Measurements from ENCODE around the gene PRKX. TPM values are rescaled to one million over a fixed set of nuclear protein-coding genes. Genes with fewer than 3 reads are reported as not detected.
"Not testable (repeated sequence)": the region's sequence is repeated elsewhere in the genome, so short reads cannot be mapped to it uniquely, and the experiment has no call there.

PRKX gene
- polyA plus RNA-seq (2012; ENCODE audit: missing spikeins) = 26.4 TPM

DNA sequence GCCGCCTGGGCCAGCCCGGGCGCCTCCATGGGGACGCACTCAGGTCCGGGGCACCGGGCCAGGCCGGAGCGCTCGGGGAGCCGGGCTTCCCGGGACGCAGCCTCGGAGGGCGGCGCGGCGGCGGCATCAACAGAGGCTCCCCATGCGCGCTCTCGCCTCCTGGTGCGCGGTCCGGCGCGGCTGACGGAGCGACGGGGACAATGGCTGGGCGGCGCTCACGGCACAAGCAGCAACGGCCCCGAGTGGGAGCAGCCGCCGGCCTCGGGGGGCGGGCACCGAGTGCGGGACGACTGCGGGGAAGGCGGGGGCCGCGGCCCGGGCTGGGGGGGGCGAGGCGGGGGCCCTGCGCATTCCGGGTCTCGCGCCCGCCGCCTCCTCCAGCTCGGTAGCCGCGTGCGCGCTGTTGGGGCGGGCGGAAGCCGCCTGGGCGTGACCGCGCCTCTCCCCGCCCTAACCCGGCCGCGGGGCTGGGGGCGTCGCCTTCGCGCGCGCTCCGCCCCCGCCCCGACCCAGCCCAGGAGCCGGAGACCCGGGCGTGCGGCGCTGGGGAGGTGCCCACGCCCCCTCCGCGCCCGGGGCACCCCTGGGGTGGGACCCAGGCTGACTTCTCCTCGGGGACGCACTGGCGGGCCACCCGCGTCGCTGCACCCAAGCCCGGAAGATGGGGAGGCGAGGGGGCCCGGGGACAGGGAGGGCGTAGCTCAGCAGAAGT is at the start of gene PRKX:
Gene PRKX (minus strand): TSS at position 425 of the 712 bp plus-strand sequence. CDS start 396 bp downstream, at position 29.
- FAIRE-seq (peak; percentile 96), DNase-seq (ENCODE audit: insufficient read length) (peak; percentile 80)
- TF ChIP-seq POLR2A (IDR thresholded peaks at IDR 0.05; ENCODE audit: low read depth, low read length) (peak; percentile 66; the same call in 1 of the 2 replicates), TAF1 (IDR thresholded peaks at IDR 0.05; ENCODE audit: borderline replicate concordance, low read depth, low read length) (no peak)

GRCh38 chrX:3763111-3763510 is 49.7 kb upstream of the PRKX start:
- TF ChIP-seq POLR2AphosphoS5 (IDR thresholded peaks at IDR 0.05; ENCODE audit: low read depth, low read length) (no peak), TAF1 (IDR thresholded peaks at IDR 0.05; ENCODE audit: borderline replicate concordance, low read depth, low read length) (no peak), POLR2A (IDR thresholded peaks at IDR 0.05; ENCODE audit: low read depth, low read length) (no peak)
- FAIRE-seq = no peak
- DNase-seq (ENCODE audit: insufficient read length) = no peak

DNA sequence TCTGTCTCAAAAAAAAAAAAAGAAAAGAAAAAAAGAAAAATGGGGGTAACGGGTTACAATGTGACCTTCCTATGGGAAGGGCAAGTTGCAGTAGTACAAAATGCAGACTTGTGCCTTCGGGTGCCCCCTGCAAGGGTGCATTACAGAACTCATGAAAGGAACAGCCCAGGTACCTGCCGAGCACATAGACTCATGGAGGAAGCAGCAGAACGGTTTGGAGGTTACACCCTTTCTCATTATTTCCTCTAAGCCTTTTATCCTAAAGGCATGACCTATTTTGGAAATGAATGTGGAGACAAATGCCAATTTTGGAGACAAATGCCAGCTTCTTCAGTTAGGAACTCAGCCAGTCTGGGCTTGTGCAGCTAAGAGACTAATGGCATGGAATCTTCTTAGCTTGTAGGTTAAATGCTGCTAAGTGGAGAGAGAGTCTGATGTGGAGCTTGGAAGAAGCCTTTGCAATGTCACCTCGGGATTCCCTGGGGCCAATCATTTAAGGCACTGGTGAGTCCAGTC is 44.1 kb upstream of the PRKX start:
- DNase-seq (ENCODE audit: insufficient read length) = no peak
- no peak for TF ChIP-seq POLR2A (IDR thresholded peaks at IDR 0.05; ENCODE audit: low read depth, low read length)
- TF ChIP-seq TAF1 (IDR thresholded peaks at IDR 0.05; ENCODE audit: borderline replicate concordance, low read depth, low read length) = no peak
- no peak for TF ChIP-seq POLR2AphosphoS5 (IDR thresholded peaks at IDR 0.05; ENCODE audit: low read depth, low read length)
- no peak for FAIRE-seq

DNA sequence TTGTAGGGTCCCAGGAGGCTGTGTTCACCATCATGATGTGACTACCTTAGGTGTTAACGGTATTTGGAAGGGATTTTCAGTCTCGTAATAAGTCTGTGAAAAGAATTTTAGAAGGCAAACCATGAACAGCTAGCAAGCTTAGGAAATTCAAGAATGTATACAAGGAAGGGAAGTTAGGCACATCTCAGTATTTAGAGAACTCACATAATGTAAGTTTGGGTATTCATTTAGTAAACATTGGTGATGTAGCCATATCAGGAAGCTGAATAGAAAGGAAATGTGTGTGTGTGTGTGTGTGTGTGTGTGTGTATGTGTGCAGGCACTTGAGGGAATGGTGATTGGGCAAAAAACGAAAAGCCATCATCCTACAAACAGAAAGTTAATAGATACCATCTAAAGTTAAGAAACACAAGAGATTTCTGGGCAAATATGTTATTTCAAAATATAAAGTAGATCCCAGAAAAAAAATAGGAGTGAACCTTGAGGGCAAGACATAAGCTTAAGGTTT is 34.7 kb upstream of the PRKX start:
- no peak for FAIRE-seq
- TF ChIP-seq POLR2A (IDR thresholded peaks at IDR 0.05; ENCODE audit: low read depth, low read length) (no peak), POLR2AphosphoS5 (IDR thresholded peaks at IDR 0.05; ENCODE audit: low read depth, low read length) (no peak), TAF1 (IDR thresholded peaks at IDR 0.05; ENCODE audit: borderline replicate concordance, low read depth, low read length) (no peak)

GRCh38 chrX:3743801-3744439 is 30.5 kb upstream of the PRKX start:
- no peak for TF ChIP-seq POLR2AphosphoS5 (IDR thresholded peaks at IDR 0.05; ENCODE audit: low read depth, low read length)
- TF ChIP-seq TAF1 (IDR thresholded peaks at IDR 0.05; ENCODE audit: borderline replicate concordance, low read depth, low read length) = no peak
- TF ChIP-seq POLR2A (IDR thresholded peaks at IDR 0.05; ENCODE audit: low read depth, low read length) = no peak
- FAIRE-seq (no peak), DNase-seq (ENCODE audit: insufficient read length) (no peak)

More for the DNA sequence above, 34.7 kb upstream of the PRKX start:
- DNase-seq (ENCODE audit: insufficient read length) = no peak

GRCh38 chrX:3740946-3741345 is 27.5 kb upstream of the PRKX start:
- not testable (repeated sequence) for FAIRE-seq; DNase-seq (ENCODE audit: insufficient read length)

DNA sequence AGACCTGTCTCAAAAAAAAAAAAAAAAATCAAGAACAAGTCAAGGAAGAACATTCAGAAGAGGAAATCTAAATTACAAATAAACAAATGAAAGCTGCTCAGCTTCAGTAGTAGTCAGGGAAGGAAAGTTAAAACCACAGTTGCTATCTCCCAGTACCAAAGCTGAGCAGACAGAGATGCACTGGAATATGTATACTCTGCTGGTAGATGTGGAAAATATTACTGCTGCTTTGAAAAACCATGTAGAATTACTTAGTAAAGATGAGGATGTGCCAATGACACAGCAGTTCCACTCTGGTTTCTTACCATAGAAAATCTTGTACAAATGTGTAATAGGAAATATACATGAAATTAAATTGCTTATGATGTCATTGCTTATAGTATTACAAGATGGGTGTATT is 25.1 kb upstream of the PRKX start:
- FAIRE-seq = no peak
- no peak for DNase-seq (ENCODE audit: insufficient read length)
- TF ChIP-seq POLR2A (IDR thresholded peaks at IDR 0.05; ENCODE audit: low read depth, low read length) (no peak), TAF1 (IDR thresholded peaks at IDR 0.05; ENCODE audit: borderline replicate concordance, low read depth, low read length) (no peak), POLR2AphosphoS5 (IDR thresholded peaks at IDR 0.05; ENCODE audit: low read depth, low read length) (no peak)

DNA sequence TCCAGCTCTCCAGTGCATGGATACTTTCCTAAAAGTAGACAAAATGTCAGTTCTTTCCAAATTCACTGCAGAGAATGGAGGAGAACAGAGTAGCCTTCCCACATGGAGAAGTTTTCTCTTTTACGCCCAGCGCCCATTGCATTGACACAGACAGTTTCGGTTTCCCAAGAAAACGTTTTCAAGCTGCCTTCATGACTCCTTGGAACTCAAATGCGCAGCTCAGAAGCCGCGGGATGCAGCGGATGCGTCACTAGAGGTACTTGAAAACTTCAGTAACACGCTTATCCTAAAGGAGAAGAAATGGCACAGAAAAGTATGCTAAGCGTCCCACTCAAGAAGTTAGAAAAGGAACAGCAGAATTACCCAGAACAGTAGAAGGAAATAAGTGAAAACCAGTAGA is 23.1 kb upstream of the PRKX start:
- DNase-seq (ENCODE audit: insufficient read length) = not testable (repeated sequence)
- FAIRE-seq = peak; percentile 36

- not testable (repeated sequence) for FAIRE-seq; DNase-seq (ENCODE audit: insufficient read length)
Observed at GRCh38 chrX:3735891-3736290, 22.4 kb upstream of the PRKX start.

- FAIRE-seq; DNase-seq (ENCODE audit: insufficient read length): not testable (repeated sequence)
Observed at GRCh38 chrX:3734456-3734855, 21.0 kb upstream of the PRKX start.

- DNase-seq (ENCODE audit: insufficient read length) (no peak), FAIRE-seq (no peak)
- no peak for TF ChIP-seq POLR2AphosphoS5 (IDR thresholded peaks at IDR 0.05; ENCODE audit: low read depth, low read length)
- TF ChIP-seq TAF1 (IDR thresholded peaks at IDR 0.05; ENCODE audit: borderline replicate concordance, low read depth, low read length) = no peak
- TF ChIP-seq POLR2A (IDR thresholded peaks at IDR 0.05; ENCODE audit: low read depth, low read length) = no peak
Observed at GRCh38 chrX:3733043-3733430, 19.6 kb upstream of the PRKX start.

GRCh38 chrX:3732326-3733042 is 19.0 kb upstream of the PRKX start:
- not testable (repeated sequence) for DNase-seq (ENCODE audit: insufficient read length); FAIRE-seq

Data from GM12892 (cell line).